ENCODE results near the gene MAGI2.

The MAGI2 gene

DNA sequence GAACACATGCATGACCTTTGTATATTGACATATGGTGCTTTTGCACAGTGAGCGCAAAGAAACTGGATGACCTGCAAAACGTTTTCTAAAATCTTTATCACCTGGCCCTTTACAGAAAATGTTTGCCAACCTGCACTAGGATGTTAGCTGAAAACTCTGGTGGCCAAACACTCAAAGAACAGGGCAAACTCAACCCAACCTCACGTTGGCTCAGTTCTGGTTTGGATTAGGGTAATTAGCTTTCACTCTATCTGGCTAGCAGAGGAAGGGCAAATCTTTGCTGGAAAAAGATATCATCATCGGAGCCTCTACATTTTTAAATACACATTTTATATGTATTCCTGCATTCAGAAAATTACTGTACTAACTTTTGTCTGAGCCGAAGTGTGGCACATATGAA is 966.0 kb downstream of the MAGI2 start:
- no peaks in the 10 kb centered on the region for H3K36me3 ChIP-seq (ENCODE audit: control insufficient read depth in 5 of 5, insufficient read depth in 5 of 5, low read length in 5 of 5)
- no peaks in the 10 kb centered on the region for H3K9me3 ChIP-seq (ENCODE audit: control insufficient read depth in 5 of 5, low read length in 5 of 5)
- H3K9ac ChIP-seq (ENCODE audit: low read length in 5 of 5), result no peak overlapping the region
- H3K27me3 ChIP-seq (ENCODE audit: control insufficient read depth in 5 of 5, insufficient read depth in 4 of 5, low read length in 5 of 5), result no peaks in the 10 kb centered on the region
- H3K4me1 ChIP-seq (ENCODE audit: control insufficient read depth in 5 of 5, insufficient read depth in 5 of 5, low read length in 5 of 5), result peaks cover 0 to 10% (median 0%) of the 10 kb centered on the region in 5 donors
- no peak overlapping the region for H3K27ac ChIP-seq (ENCODE audit: low read depth, low read length)
- H3K4me3 ChIP-seq (ENCODE audit: low read depth in 1 of 5, low read length in 5 of 5), result no peak overlapping the region

DNA sequence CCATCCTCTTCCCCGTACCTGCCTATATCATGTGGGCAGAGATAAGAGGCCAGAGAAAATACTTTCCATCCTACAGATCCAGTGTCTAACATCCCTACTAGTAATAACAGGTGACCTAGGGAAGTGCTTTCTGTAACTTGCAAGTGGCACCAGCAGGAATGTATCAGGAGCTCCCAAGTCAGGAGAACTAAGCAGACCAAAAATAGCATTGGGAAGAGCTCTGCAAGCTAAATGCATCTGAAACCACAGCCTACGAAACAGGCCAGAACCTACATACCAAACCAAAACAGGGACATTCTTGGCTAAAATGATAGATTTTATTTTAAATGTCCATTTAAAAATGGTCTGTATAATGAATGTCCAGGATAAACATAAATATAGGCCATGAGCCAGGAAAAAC is 974.1 kb downstream of the MAGI2 start:
- no peaks in the 10 kb centered on the region for H3K9me3 ChIP-seq (ENCODE audit: control insufficient read depth in 5 of 5, low read length in 5 of 5)
- no peak overlapping the region for H3K4me3 ChIP-seq (ENCODE audit: low read depth in 1 of 5, low read length in 5 of 5)
- H3K9ac ChIP-seq (ENCODE audit: low read length in 5 of 5), result no peak overlapping the region
- no peaks in the 10 kb centered on the region for H3K4me1 ChIP-seq (ENCODE audit: control insufficient read depth in 5 of 5, insufficient read depth in 5 of 5, low read length in 5 of 5)
- H3K27me3 ChIP-seq (ENCODE audit: control insufficient read depth in 5 of 5, insufficient read depth in 4 of 5, low read length in 5 of 5), result no peaks in the 10 kb centered on the region
- H3K27ac ChIP-seq (ENCODE audit: low read depth, low read length), result no peak overlapping the region
- H3K36me3 ChIP-seq (ENCODE audit: control insufficient read depth in 5 of 5, insufficient read depth in 5 of 5, low read length in 5 of 5), result no peaks in the 10 kb centered on the region

DNA sequence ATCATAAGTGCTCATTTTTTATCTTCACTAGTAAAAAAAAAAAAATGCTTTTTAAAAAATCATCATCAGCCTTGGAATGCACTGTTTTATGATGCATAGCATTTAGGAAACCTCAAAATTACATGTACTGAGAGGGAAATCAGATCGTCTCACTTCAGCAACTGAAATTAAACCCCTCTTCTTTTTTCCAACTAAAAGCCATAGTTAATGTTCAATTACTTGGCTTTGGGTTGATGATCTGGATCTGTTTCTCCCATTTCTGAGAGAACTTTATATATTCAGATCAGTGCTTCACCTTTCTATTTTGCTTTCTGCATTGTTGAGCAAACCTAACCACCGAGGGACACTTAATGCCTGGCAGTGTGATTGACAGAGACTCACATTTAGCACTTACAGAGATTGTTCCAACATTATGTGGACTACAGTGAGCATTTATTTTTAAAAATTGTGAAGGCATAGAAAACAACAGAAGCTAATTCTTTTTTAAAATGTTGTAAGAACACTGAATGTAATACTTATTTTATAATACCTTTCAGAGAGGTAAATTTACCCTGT is 976.5 kb downstream of the MAGI2 start:
- Histone ChIP-seq H3K36me3 (ENCODE audit: control insufficient read depth in 5 of 5, insufficient read depth in 5 of 5, low read length in 5 of 5) (no peaks in the 10 kb centered on the region), H3K27me3 (ENCODE audit: control insufficient read depth in 5 of 5, insufficient read depth in 4 of 5, low read length in 5 of 5) (no peaks in the 10 kb centered on the region), H3K9ac (ENCODE audit: low read length in 5 of 5) (no peak overlapping the region), H3K27ac (ENCODE audit: low read depth, low read length) (no peak overlapping the region), H3K9me3 (ENCODE audit: control insufficient read depth in 5 of 5, low read length in 5 of 5) (no peaks in the 10 kb centered on the region), H3K4me3 (ENCODE audit: low read depth in 1 of 5, low read length in 5 of 5) (no peak overlapping the region), H3K4me1 (ENCODE audit: control insufficient read depth in 5 of 5, insufficient read depth in 5 of 5, low read length in 5 of 5) (no peaks in the 10 kb centered on the region)

DNA sequence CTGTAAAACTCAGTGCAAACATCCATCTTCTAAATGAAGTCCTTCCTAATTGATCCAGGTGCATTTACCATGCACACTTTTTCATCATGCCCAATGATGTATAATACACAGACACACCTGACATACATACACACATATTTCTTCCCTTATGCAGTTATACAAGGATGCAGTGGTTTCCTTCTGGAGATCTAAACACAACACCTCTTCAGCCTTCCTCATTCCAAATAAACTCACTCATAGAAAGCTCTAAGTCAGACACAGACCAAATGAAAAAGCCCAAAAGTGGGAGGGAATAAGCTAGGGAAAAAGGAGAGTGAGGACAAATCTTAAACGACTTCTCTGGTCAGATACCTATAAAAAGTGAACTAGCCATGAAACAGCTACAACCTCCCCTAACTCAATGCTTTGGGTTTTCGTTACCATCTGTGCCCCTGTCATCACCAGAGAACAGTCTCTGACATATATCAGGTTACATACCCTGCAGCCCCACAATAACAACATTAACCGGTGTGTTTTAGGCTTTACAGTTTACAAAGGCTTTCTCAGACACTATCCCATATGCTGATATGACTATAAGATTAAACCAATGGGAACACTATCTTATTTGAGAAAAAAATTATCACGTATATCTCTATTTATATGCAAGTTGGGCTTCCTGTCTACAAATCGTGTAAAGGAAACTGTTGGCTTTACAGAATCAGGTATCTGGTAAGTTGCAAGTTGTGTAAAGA is 979.7 kb downstream of the MAGI2 start:
- Histone ChIP-seq H3K9ac (ENCODE audit: low read length in 5 of 5) (no peak overlapping the region), H3K4me1 (ENCODE audit: control insufficient read depth in 5 of 5, insufficient read depth in 5 of 5, low read length in 5 of 5) (peaks cover 0 to 4% (median 0%) of the 10 kb centered on the region in 5 donors), H3K36me3 (ENCODE audit: control insufficient read depth in 5 of 5, insufficient read depth in 5 of 5, low read length in 5 of 5) (no peaks in the 10 kb centered on the region), H3K27ac (ENCODE audit: low read depth, low read length) (no peak overlapping the region), H3K9me3 (ENCODE audit: control insufficient read depth in 5 of 5, low read length in 5 of 5) (no peaks in the 10 kb centered on the region), H3K27me3 (ENCODE audit: control insufficient read depth in 5 of 5, insufficient read depth in 4 of 5, low read length in 5 of 5) (no peaks in the 10 kb centered on the region), H3K4me3 (ENCODE audit: low read depth in 1 of 5, low read length in 5 of 5) (no peak overlapping the region)

DNA sequence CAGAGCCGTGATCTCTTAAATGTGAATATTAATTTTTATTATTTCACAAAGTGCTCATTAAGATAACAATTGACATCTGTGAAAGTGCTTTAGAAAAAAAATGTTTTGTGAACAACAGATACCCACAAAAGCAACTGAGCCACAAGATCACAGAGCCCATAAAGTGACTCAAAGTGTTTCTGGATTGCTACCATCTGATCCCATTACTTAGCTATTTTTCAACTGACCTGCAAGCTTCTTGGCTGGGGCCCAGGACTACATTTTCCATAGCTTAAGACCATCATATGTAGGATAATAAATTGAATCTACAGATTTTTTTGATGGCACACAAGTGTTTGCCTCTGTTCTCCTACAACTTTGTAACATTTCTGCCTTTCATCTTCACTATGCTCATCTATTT is 980.4 kb downstream of the MAGI2 start:
- Histone ChIP-seq H3K27me3 (ENCODE audit: control insufficient read depth in 5 of 5, insufficient read depth in 4 of 5, low read length in 5 of 5) (no peaks in the 10 kb centered on the region), H3K36me3 (ENCODE audit: control insufficient read depth in 5 of 5, insufficient read depth in 5 of 5, low read length in 5 of 5) (no peaks in the 10 kb centered on the region), H3K4me1 (ENCODE audit: control insufficient read depth in 5 of 5, insufficient read depth in 5 of 5, low read length in 5 of 5) (peaks cover 0 to 4% (median 0%) of the 10 kb centered on the region in 5 donors), H3K4me3 (ENCODE audit: low read depth in 1 of 5, low read length in 5 of 5) (no peak overlapping the region), H3K9ac (ENCODE audit: low read length in 5 of 5) (no peak overlapping the region), H3K9me3 (ENCODE audit: control insufficient read depth in 5 of 5, low read length in 5 of 5) (no peaks in the 10 kb centered on the region), H3K27ac (ENCODE audit: low read depth, low read length) (no peak overlapping the region)

DNA sequence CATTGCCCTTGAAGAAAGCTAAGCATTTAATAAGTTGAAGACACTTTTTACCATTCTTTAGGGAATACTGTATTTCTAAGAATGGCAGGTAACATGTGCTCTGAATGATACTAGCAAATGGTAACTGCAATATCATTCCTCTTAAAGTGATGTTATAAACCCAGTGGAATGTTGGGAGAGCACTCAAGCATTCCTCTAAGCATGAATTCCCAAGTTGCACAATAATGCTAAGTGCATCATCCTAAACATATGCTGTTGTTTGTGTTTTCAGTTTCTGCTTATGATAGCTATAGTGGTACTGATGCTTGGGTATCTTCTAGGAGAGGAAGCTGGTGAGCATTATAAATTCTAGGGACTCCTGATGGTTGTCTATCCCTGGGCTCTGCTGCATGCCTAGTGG is 980.9 kb downstream of the MAGI2 start:
- H3K27me3 ChIP-seq (ENCODE audit: control insufficient read depth in 5 of 5, insufficient read depth in 4 of 5, low read length in 5 of 5), result no peaks in the 10 kb centered on the region
- no peaks in the 10 kb centered on the region for H3K36me3 ChIP-seq (ENCODE audit: control insufficient read depth in 5 of 5, insufficient read depth in 5 of 5, low read length in 5 of 5)

DNA sequence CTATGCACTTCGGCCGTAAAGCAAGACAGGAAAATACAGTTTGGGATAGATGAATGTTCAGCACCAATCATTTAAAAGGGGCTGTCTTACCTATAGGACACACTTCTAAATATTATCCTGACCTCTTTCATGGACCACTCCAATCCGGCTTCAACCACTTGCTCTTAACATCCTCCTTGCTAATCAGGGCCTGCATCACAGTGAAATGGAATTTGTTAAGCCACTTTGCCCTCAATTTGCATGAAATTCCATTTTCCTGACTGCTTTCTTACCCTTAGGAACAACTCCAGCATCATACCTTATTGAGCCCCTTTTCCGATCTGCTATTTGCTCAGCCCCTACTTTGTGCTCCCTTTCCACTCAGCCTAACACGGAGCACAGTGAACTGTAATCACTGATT is 987.6 kb downstream of the MAGI2 start:
- Histone ChIP-seq H3K4me1 (ENCODE audit: control insufficient read depth in 5 of 5, insufficient read depth in 5 of 5, low read length in 5 of 5) (peaks cover 0 to 4% (median 0%) of the 10 kb centered on the region in 5 donors), H3K27me3 (ENCODE audit: control insufficient read depth in 5 of 5, insufficient read depth in 4 of 5, low read length in 5 of 5) (no peaks in the 10 kb centered on the region), H3K36me3 (ENCODE audit: control insufficient read depth in 5 of 5, insufficient read depth in 5 of 5, low read length in 5 of 5) (no peaks in the 10 kb centered on the region), H3K9me3 (ENCODE audit: control insufficient read depth in 5 of 5, low read length in 5 of 5) (no peaks in the 10 kb centered on the region), H3K9ac (ENCODE audit: low read length in 5 of 5) (no peak overlapping the region), H3K27ac (ENCODE audit: low read depth, low read length) (no peak overlapping the region), H3K4me3 (ENCODE audit: low read depth in 1 of 5, low read length in 5 of 5) (no peak overlapping the region)

More for the DNA sequence above, 980.9 kb downstream of the MAGI2 start:
- Histone ChIP-seq H3K4me3 (ENCODE audit: low read depth in 1 of 5, low read length in 5 of 5) (no peak overlapping the region), H3K27ac (ENCODE audit: low read depth, low read length) (no peak overlapping the region), H3K9ac (ENCODE audit: low read length in 5 of 5) (no peak overlapping the region), H3K4me1 (ENCODE audit: control insufficient read depth in 5 of 5, insufficient read depth in 5 of 5, low read length in 5 of 5) (peaks cover 0 to 4% (median 0%) of the 10 kb centered on the region in 5 donors), H3K9me3 (ENCODE audit: control insufficient read depth in 5 of 5, low read length in 5 of 5) (no peaks in the 10 kb centered on the region)

DNA sequence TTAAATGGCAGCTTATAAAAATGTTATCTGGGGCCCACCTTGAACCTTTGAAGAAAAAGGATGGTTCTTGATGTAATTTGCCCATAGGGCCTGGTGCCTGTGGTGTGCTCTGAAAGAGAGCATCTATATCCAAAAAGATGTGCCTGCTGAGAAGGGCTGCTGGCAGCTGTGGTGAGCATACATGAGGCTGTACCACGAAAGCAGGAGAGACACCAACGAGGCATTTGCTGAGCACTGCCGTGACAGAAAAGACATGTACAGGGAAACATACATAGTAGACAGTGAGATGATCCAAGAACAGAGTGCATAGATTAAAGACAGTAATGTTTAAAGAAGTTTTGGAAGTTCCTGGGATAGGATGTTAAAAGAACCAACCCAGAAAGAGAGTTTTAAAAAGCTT is 990.4 kb downstream of the MAGI2 start:
- Histone ChIP-seq H3K27ac (ENCODE audit: low read depth, low read length) (no peak overlapping the region), H3K4me3 (ENCODE audit: low read depth in 1 of 5, low read length in 5 of 5) (no peak overlapping the region), H3K9me3 (ENCODE audit: control insufficient read depth in 5 of 5, low read length in 5 of 5) (no peaks in the 10 kb centered on the region), H3K27me3 (ENCODE audit: control insufficient read depth in 5 of 5, insufficient read depth in 4 of 5, low read length in 5 of 5) (no peaks in the 10 kb centered on the region), H3K4me1 (ENCODE audit: control insufficient read depth in 5 of 5, insufficient read depth in 5 of 5, low read length in 5 of 5) (no peaks in the 10 kb centered on the region), H3K9ac (ENCODE audit: low read length in 5 of 5) (no peak overlapping the region), H3K36me3 (ENCODE audit: control insufficient read depth in 5 of 5, insufficient read depth in 5 of 5, low read length in 5 of 5) (no peaks in the 10 kb centered on the region)

DNA sequence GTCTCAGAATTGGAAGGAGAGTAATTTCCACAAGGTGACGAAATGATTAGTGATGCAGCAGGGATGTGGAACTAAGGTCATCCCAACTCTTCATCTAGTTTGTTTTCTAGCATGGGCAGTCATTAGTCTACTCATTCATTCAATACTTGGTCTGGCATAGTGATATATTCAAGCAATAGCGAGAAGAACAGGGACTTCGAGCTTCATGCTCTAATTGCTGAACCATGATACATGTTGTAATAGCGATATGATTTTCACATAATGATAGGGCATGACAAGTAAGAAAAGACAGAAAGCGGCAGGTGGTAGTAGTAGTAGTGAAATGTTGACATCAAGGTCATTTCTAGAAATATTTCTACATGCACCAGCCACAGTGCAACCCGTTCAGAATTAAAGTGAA is 1002.8 kb downstream of the MAGI2 start:
- Histone ChIP-seq H3K27ac (ENCODE audit: low read depth, low read length) (no peak overlapping the region), H3K9me3 (ENCODE audit: control insufficient read depth in 5 of 5, low read length in 5 of 5) (no peaks in the 10 kb centered on the region), H3K36me3 (ENCODE audit: control insufficient read depth in 5 of 5, insufficient read depth in 5 of 5, low read length in 5 of 5) (no peaks in the 10 kb centered on the region), H3K4me1 (ENCODE audit: control insufficient read depth in 5 of 5, insufficient read depth in 5 of 5, low read length in 5 of 5) (no peaks in the 10 kb centered on the region), H3K4me3 (ENCODE audit: low read depth in 1 of 5, low read length in 5 of 5) (no peak overlapping the region), H3K9ac (ENCODE audit: low read length in 5 of 5) (no peak overlapping the region), H3K27me3 (ENCODE audit: control insufficient read depth in 5 of 5, insufficient read depth in 4 of 5, low read length in 5 of 5) (no peaks in the 10 kb centered on the region)

DNA sequence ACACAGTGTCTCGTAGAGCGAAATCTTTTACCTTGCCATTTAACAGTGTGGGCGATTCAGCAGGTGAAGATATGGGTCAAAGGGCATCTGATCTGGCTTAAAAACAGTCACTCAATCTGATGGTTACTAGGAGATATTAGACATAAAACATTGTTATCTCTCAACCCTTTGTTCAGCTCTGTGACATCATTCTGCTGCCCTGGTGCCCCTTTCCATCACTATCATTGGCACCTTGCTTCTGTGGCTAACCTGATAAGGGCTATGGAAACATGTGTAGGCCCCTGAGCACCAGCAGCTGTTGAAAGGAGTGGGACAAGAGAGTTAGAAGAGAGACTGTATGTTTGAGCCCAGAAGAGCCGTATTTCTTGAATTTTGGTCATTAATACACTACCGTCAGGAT is 1004.6 kb downstream of the MAGI2 start:
- no peaks in the 10 kb centered on the region for H3K36me3 ChIP-seq (ENCODE audit: control insufficient read depth in 5 of 5, insufficient read depth in 5 of 5, low read length in 5 of 5)
- H3K9me3 ChIP-seq (ENCODE audit: control insufficient read depth in 5 of 5, low read length in 5 of 5), result no peaks in the 10 kb centered on the region
- no peaks in the 10 kb centered on the region for H3K4me1 ChIP-seq (ENCODE audit: control insufficient read depth in 5 of 5, insufficient read depth in 5 of 5, low read length in 5 of 5)
- no peak overlapping the region for H3K4me3 ChIP-seq (ENCODE audit: low read depth in 1 of 5, low read length in 5 of 5)
- no peak overlapping the region for H3K9ac ChIP-seq (ENCODE audit: low read length in 5 of 5)
- no peaks in the 10 kb centered on the region for H3K27me3 ChIP-seq (ENCODE audit: control insufficient read depth in 5 of 5, insufficient read depth in 4 of 5, low read length in 5 of 5)
- no peak overlapping the region for H3K27ac ChIP-seq (ENCODE audit: low read depth, low read length)

All from subcutaneous abdominal adipose tissue (tissue), 5 donors.